ENCODE measurements around the gene ZNF730.

The ZNF730 gene

DNA sequence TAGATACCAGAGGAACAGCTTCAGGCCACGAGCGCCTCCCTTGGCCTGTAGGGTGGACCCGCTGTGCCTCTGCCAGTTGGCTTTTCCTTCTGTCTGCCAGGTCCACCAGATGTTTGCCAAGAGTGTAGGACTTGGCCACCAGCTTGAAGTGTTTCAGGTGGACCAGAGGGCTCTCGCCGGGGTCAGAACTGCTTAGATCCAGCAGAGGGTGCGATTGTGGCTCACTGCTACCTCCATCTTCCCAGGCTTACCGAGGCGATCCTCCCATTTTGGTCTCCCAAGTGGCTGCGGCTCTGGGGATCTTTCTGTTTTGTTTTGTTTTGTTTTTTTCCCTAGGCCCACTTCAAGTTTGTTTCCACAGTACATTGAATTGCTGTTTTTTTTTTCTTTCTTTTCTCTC lies 23.0 kb upstream of the ZNF730 start:
- TF ChIP-seq, protein P1, sequence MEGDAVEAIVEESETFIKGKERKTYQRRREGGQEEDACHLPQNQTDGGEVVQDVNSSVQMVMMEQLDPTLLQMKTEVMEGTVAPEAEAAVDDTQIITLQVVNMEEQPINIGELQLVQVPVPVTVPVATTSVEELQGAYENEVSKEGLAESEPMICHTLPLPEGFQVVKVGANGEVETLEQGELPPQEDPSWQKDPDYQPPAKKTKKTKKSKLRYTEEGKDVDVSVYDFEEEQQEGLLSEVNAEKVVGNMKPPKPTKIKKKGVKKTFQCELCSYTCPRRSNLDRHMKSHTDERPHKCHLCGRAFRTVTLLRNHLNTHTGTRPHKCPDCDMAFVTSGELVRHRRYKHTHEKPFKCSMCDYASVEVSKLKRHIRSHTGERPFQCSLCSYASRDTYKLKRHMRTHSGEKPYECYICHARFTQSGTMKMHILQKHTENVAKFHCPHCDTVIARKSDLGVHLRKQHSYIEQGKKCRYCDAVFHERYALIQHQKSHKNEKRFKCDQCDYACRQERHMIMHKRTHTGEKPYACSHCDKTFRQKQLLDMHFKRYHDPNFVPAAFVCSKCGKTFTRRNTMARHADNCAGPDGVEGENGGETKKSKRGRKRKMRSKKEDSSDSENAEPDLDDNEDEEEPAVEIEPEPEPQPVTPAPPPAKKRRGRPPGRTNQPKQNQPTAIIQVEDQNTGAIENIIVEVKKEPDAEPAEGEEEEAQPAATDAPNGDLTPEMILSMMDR (IDR thresholded peaks at IDR 0.05), result no peak

DNA sequence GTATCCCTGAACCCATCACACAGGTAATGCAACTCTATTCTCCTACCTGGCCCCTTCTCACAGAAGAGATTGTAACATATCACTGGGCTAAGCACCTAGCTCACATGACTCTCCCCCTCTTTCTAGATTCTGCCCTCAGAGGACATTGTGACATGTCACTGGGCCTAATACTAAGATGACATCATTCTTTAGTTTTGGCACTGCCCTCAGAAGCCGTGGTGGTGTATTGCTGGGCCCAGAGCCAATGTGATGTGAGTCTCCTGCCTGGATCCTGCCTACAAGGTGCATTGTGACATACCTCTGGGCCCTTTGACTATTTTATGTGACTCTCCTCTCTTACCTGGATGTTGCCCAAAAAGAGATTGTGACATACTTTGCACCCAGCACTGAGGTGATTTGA lies 21.4 kb upstream of the ZNF730 start:
- Histone ChIP-seq H3K27ac (no peak overlapping the region), H3K4me3 (ENCODE audit: low read depth in 1 of 2, low read length in 1 of 2) (no peak overlapping the region), H3K9me3 (peaks cover 4% of the 10 kb centered on the region), H3K27me3 (no peaks in the 10 kb centered on the region), H3K4me1 (ENCODE audit: control insufficient read depth in 1 of 2, insufficient read depth in 1 of 2, low read depth in 1 of 2, low read length in 1 of 2) (no peaks in the 10 kb centered on the region), H3K36me3 (peaks cover 3% of the 10 kb centered on the region)
- TF ChIP-seq, protein P1 (IDR thresholded peaks at IDR 0.05), result no peak

More for the DNA sequence above, 23.0 kb upstream of the ZNF730 start:
- Histone ChIP-seq H3K4me3 (ENCODE audit: low read depth in 1 of 2, low read length in 1 of 2) (no peak overlapping the region), H3K9me3 (peaks cover 4% of the 10 kb centered on the region), H3K27ac (no peak overlapping the region), H3K27me3 (no peaks in the 10 kb centered on the region), H3K36me3 (peaks cover 3% of the 10 kb centered on the region), H3K4me1 (ENCODE audit: control insufficient read depth in 1 of 2, insufficient read depth in 1 of 2, low read depth in 1 of 2, low read length in 1 of 2) (no peaks in the 10 kb centered on the region)

DNA sequence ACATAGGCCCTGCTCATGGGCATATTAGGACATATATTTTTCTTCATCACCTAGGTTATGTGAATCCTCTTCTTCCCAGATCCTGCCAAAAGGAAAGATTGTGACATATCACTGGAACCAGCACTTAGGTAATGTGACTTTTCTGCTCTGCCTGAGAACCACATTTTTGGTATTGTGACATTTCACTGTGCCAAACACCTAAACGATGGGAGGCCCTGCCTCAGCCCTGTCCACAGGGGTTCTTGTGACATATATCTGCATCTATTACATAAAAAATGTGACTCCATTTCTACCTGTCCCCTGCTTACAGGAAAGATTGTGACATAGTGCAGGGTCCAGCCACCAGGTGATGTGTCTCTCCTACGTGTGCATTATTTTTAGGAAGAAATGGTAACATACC lies 18.5 kb upstream of the ZNF730 start:
- H3K9me3 ChIP-seq, result peaks cover 3% of the 10 kb centered on the region
- H3K36me3 ChIP-seq, result peaks cover 3% of the 10 kb centered on the region
- H3K4me3 ChIP-seq (ENCODE audit: low read depth in 1 of 2, low read length in 1 of 2), result no peak overlapping the region
- H3K27ac ChIP-seq, result no peak overlapping the region
- H3K4me1 ChIP-seq (ENCODE audit: control insufficient read depth in 1 of 2, insufficient read depth in 1 of 2, low read depth in 1 of 2, low read length in 1 of 2), result no peaks in the 10 kb centered on the region
- no peaks in the 10 kb centered on the region for H3K27me3 ChIP-seq
- TF ChIP-seq, protein P1 (IDR thresholded peaks at IDR 0.05), result no peak

DNA sequence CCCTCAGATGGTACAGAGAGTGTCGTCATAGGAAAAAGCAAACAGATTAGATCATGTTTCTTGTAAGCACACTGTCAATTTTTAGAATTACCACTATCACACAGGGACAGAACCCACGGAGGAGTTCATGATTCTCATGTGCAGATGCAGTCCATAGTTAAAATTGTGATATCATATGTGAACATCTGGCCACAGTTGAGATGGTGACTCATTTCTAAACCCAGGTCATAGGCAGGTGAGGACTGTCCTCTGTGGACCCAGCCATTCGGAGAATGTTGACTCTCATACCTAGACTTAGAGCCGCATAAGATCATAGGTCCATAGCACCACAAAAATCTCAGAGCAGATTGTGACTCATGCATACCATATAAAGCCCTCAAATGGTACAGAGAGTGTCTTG lies 17.8 kb upstream of the ZNF730 start:
- TF ChIP-seq, protein P1 (IDR thresholded peaks at IDR 0.05), result no peak

DNA sequence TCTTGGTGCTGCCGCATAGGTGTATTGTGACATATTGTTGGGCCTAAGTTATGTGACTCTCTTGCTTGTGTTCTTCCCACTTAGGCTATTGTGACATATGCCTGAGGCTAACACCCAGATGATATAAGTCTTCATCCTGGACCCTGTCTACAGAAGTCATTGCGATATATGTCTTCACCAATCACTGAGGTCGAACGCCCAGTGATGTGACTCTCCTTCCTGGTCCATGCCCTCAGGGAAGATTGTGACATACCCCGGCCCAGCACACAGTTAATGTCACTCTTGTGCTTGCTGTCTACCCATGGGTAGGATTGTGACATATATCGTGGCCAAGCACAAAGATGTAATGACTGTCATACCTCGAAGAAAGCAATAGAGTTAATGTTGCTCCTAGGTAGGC lies 16.9 kb upstream of the ZNF730 start:
- Histone ChIP-seq H3K27me3 (no peaks in the 10 kb centered on the region), H3K9me3 (no peaks in the 10 kb centered on the region), H3K27ac (no peak overlapping the region), H3K4me1 (ENCODE audit: control insufficient read depth in 1 of 2, insufficient read depth in 1 of 2, low read depth in 1 of 2, low read length in 1 of 2) (no peaks in the 10 kb centered on the region), H3K4me3 (ENCODE audit: low read depth in 1 of 2, low read length in 1 of 2) (no peak overlapping the region), H3K36me3 (peaks cover 3% of the 10 kb centered on the region)
- TF ChIP-seq, protein P1 (IDR thresholded peaks at IDR 0.05), result no peak

More for the DNA sequence above, 17.8 kb upstream of the ZNF730 start:
- no peak overlapping the region for H3K4me3 ChIP-seq (ENCODE audit: low read depth in 1 of 2, low read length in 1 of 2)
- peaks cover 3% of the 10 kb centered on the region for H3K36me3 ChIP-seq
- no peak overlapping the region for H3K27ac ChIP-seq
- H3K27me3 ChIP-seq, result no peaks in the 10 kb centered on the region
- no peaks in the 10 kb centered on the region for H3K9me3 ChIP-seq
- H3K4me1 ChIP-seq (ENCODE audit: control insufficient read depth in 1 of 2, insufficient read depth in 1 of 2, low read depth in 1 of 2, low read length in 1 of 2), result no peaks in the 10 kb centered on the region

DNA sequence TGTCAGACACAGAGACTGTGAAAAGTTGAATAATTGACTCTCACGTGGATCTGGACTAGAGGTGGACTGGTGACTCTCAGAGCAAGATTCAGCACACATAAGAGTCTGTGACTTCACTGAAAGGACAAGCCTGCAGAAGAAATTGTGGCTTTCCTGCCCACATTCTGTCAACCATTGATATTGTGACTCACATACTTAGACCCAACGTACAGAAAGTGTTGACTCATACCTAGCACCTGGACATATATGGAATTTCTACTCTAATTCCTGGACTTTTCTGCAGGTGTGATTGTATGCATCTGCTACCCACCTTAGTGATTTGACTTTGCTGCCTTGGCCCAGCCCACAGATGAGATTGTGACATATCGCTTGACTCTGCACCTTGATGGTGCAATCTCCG lies 15.6 kb upstream of the ZNF730 start:
- TF ChIP-seq, protein P1 (IDR thresholded peaks at IDR 0.05), result no peak
- Histone ChIP-seq H3K27ac (no peak overlapping the region), H3K27me3 (no peaks in the 10 kb centered on the region), H3K4me3 (ENCODE audit: low read depth in 1 of 2, low read length in 1 of 2) (no peak overlapping the region), H3K4me1 (ENCODE audit: control insufficient read depth in 1 of 2, insufficient read depth in 1 of 2, low read depth in 1 of 2, low read length in 1 of 2) (no peaks in the 10 kb centered on the region), H3K9me3 (no peaks in the 10 kb centered on the region), H3K36me3 (no peaks in the 10 kb centered on the region)
